GM13977 (cell line): ENCODE measurements around the gene RMI1.

Experiments used
- DNase-seq: peaks from one replicate; pipeline ENCODE4 v3.0.0; 2012; ENCODE audit warnings: low spot score
- CTCF ChIP-seq: IDR thresholded peaks from 2 replicates; pipeline ENCODE4 v1.5.1; 2012; ENCODE audit warnings: mild to moderate bottlenecking, control low read depth; ENCODE audit not compliant: insufficient read depth; ENCODE audit errors: extremely low read depth, missing control alignments
- in situ Hi-C: fragments of 300-500 bp; cut with MboI; formaldehyde crosslinking; loops from one replicate; pipeline ENCODE4 v1.12.0; 2022; ENCODE audit warnings: low sequenced_read_pairs, low pct_unique_long_range_greater_than_20kb, mixed read lengths, inconsistent platforms; ENCODE audit not compliant: unreplicated experiment

The RMI1 gene

DNA sequence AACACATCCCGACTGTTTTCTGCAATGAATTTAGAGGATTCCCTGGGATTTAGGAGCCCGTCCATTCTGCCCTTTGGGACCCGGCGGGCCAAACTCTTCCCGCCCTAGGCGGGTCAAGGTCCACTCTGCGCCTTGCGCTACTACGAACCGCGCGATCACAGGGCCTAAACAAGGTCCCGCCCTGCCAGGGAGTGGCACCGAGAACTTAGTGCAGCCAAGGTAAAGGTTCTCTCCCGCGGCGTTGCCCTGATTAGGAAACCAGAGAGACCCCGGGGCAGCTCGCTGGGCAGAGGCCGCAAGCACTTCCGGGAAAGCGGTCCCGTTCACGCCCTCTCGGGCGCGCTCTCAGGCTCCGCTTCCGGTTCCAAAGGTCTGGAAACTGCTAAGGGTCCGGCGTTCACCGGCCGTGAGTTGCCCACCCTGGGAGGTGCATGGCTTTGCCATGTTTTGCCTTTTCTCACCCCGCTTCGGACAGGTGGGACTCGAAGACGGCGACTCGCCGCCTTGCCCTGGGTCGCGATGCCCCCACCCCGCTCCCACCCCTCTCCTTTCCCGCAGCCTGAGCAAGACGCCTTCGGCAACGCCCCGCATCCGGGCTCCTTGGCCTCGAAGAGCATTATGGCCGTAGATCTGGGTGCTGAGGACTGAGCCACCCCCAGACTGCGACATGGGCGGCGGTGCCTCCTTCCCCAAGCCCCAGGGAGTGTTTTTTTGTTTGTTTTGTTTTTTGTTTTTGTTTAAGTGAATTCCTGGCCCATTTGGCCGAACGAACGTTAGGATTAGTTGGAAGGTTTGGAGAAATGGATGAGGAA is 24.0 kb upstream of the RMI1 start:
- in situ Hi-C loops, result no loop called here
- peak; percentile 70 for DNase-seq
- TF ChIP-seq CTCF, result no peak

GRCh38 chr9:83957248-83957513 is 23.4 kb upstream of the RMI1 start:
- in situ Hi-C loops, result no loop called here
- no peak for TF ChIP-seq CTCF
- no peak for DNase-seq

GRCh38 chr9:83959061-83959460 is 21.5 kb upstream of the RMI1 start:
- no peak for DNase-seq
- in situ Hi-C loops, result no loop called here
- TF ChIP-seq CTCF, result no peak

GRCh38 chr9:83960991-83961390 is 19.6 kb upstream of the RMI1 start:
- no peak for TF ChIP-seq CTCF
- in situ Hi-C loops, result no loop called here
- no peak for DNase-seq

GRCh38 chr9:83962165-83962564 is 18.4 kb upstream of the RMI1 start:
- no peak for TF ChIP-seq CTCF
- DNase-seq, result no peak

DNA sequence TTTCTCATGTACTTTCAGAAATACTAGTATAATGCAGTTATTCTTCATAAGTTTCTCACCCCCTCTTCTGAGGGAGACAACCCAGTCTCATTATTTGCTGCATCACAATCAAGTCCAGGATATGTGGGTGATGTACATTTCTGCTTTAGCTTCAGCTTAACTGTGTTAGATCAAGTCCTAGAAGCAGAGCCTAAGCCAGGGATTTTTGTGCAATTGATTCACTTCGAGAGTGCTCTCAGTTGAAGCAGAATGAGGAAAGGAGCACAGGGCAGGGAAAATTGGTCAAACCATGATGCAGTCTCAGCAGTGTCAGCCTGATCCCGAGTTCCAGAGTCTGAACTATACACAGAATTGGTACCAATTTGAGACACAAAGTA is 15.6 kb upstream of the RMI1 start:
- DNase-seq, result no peak
- in situ Hi-C loops, result no loop called here

More at GRCh38 chr9:83962165-83962564, 18.4 kb upstream of the RMI1 start:
- in situ Hi-C loops, result no loop called here

More for the DNA sequence above, 15.6 kb upstream of the RMI1 start:
- TF ChIP-seq CTCF, result no peak
